Spinal cord (tissue), 10 donors: ENCODE results near the gene SDHA. TPM values are rescaled to one million over a fixed set of nuclear protein-coding genes. Genes with fewer than 3 reads are reported as not detected.
A peak's percentile ranks its signal among the peaks of the same experiment; 100 is the strongest.
"Not testable (repeated sequence)": the region's sequence is repeated elsewhere in the genome, so short reads cannot be mapped to it uniquely, and the experiment has no call there.

ENCODE experiments used
- DNase-seq, 6 donors: peaks; one replicate each; pipeline versions ENCODE4 v3.0.0 to v3.0.0-alpha.2; 2013 to 2015; ENCODE audit warnings: low spot score in 6 of 6, low read depth in 4 of 6
- H3K27ac ChIP-seq: one replicate; pipeline ENCODE4 v1.5.1; 2013; ENCODE audit warnings: low read depth, low read length, control low read depth
- H3K27me3 ChIP-seq: one replicate; pipeline ENCODE4 v1.6.1; 2013; ENCODE audit warnings: low read length; ENCODE audit not compliant: control insufficient read depth, insufficient read depth
- H3K36me3 ChIP-seq: one replicate; pipeline ENCODE4 v1.6.1; 2013; ENCODE audit warnings: low read length; ENCODE audit not compliant: control insufficient read depth, insufficient read depth
- H3K4me1 ChIP-seq: one replicate; pipeline ENCODE4 v1.6.1; 2013; ENCODE audit warnings: low read length; ENCODE audit not compliant: control insufficient read depth, insufficient read depth
- H3K4me3 ChIP-seq: one replicate; pipeline ENCODE4 v1.5.1; 2013; ENCODE audit warnings: low read depth, low read length, control low read depth
- H3K9me3 ChIP-seq: one replicate; pipeline ENCODE4 v1.6.1; 2013; ENCODE audit warnings: low read length; ENCODE audit not compliant: control insufficient read depth, insufficient read depth
- WGBS: methylation state at CpG from one replicate; pipeline ENCODE4 v1.1.5; 2013; ENCODE audit warnings: missing lambda C conversion rate; ENCODE audit not compliant: insufficient coverage; 5-methylcytosine and 5-hydroxymethylcytosine counted together
- polyA plus RNA-seq, 2 donors: library from polyadenylated mRNA; unstranded; fragments of 120-200 nt; gene quantifications; one replicate each; pipeline ENCODE4 v1.2.1, GENCODE V29; 2013; ENCODE audit not compliant: insufficient read length in 2 of 2
- total RNA-seq, 2 donors: library from RNA; depleted of rRNA in 1 of 2; stranded (reverse); fragments of 120-200 nt in 1 of 2; fragments of >200 nt in 1 of 2; gene quantifications; one replicate each; pipeline versions ENCODE4 v1.2.3 to v1.2.4, GENCODE V29; 2013 to 2014
- donor health status: healthy.

SDHA gene
- total and polyA plus RNA-seq, 4 donors = 113 to 166 (median 135) TPM

DNA sequence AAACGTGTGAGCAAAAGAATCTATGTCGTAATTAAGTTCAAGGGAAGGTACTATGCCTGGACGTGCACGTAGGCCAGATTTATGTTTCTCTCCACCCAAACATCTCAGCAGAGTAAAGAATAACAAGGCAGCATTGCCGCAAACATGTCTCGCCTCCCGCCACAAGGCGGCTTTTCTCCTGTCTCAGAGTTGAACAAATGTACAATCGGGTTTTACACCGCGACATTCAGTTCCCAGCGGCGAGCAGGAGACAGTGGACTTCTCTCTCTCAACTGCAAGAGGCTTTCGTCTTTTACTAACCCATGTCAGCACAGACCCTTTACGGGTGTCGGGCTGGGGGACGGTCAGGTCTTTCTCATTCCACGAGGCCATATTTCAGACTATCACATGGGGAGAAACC, 21.1 kb upstream of the SDHA start:
- not testable (repeated sequence) for H3K4me3 ChIP-seq, H3K9me3 ChIP-seq, H3K27ac ChIP-seq, H3K27me3 ChIP-seq
- WGBS = 14% methylated on average over 14 of the region's 18 CpGs
- DNase-seq = peak in 3 of 6 donors; percentile 44 to 89 (median 55)
- peaks cover 38% of the 10 kb centered on the region for H3K36me3 ChIP-seq
- peaks cover 16% of the 10 kb centered on the region for H3K4me1 ChIP-seq

DNA sequence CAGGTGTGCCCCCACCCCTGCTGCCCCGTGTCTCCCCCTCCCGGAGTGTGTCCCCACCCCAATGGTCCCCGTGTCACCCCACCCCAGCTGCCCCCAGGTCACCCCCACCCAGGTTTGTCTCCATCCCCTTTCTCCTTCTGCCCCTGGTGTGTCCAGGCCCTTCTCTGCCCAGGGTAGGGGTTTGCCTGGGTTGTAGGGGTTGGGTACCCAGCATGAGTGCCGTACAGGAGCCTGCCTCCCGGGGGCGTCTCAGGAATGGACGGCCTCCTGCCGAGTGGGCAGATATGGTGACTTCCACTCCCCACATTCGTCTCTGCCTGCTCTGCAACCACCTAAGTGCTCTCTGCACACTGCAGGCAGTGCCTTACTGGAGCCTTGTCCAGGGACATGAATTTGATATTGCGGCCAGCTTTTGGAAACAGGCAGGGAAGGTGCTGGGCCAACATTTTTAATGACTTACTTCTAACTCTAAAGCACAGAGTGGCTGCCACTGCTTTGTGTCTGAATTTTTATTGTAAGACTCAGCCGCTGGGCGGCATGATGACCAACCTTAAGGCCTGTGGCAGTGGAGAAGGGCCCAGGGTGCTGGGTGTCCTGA, 20.1 kb upstream of the SDHA start:
- no peak for DNase-seq
- H3K4me1 ChIP-seq = peaks cover 16% of the 10 kb centered on the region
- peaks cover 41% of the 10 kb centered on the region for H3K36me3 ChIP-seq
- no peak overlapping the region for H3K27ac ChIP-seq
- WGBS = 73% methylated on average over 7 of the region's 12 CpGs
- no peaks in the 10 kb centered on the region for H3K9me3 ChIP-seq
- no peak overlapping the region for H3K4me3 ChIP-seq
- H3K27me3 ChIP-seq = no peaks in the 10 kb centered on the region

DNA sequence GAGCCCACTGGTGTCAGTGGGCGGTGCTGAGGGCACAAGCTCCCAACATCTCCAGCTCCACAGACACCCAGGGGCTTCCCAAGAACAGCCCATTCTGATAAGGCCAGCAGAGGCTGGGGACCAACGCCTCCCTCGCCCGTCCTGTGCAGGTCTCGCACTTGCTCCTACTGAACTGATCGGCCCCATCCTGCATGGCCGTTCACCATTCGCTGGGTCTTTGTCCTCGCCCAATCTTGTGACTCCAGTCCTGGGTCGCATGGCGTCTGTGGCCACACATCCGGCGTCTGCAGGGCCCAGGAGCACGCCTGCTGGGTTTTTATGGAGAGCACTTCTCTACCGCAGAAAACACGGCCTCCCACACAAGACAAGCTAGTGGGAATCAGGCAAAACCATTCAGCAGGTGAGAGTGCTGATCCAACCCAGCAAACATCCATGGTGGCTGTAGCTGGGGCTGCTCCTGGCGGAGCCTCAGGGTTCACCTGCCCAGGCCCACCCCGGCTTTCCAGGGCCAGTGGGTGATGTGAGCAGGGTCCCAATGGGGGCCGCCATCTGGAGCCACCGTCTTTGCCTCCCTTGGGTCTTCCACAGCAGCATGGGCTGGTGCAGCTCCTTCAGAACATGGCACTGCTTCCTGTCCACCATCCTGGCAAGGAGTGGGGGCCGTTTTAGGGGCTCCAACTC, 19.5 kb upstream of the SDHA start:
- Histone ChIP-seq H3K9me3 (no peaks in the 10 kb centered on the region), H3K27me3 (no peaks in the 10 kb centered on the region), H3K4me3 (no peak overlapping the region), H3K27ac (no peak overlapping the region), H3K36me3 (peaks cover 47% of the 10 kb centered on the region), H3K4me1 (peaks cover 16% of the 10 kb centered on the region)
- no peak for DNase-seq
- 96% methylated on average over 21 of the region's 21 CpGs for WGBS

DNA sequence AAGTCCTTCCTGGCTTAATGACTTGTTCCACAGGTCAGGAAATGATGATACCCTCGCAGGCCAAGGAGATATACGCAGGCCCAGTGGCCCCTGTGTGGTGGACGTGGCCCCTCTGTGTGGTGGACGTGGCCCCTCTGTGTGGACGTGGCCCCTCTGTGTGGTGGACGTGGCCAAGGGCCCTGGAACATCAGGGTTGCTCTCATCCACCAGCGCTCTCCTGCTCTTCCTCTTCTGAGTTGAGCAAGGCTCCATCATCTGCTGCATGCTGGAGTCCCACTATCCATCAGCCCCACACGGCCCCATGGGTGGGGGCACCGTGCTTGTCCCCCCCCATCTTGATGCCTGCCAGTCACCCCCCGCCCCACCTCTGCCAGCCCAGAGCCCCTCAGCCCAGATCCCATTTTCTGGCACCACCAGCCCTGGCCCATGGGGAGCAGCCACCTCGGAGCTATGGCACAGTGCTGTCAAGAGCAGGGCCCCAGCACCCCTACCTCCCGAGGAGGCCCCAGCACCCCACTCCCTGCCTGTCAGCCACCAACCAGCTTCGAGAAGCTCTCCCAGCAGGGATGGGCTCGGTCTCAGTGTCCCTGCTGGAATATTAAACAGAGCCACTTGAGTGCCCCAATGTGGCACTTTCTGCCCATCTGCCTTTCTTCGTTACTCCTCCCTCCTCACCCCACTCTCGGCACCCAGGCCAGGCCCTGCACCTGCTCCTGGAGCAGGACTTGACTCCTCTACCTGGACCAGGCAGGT, 18.7 kb upstream of the SDHA start:
- Histone ChIP-seq H3K4me1 (peaks cover 16% of the 10 kb centered on the region), H3K27me3 (no peaks in the 10 kb centered on the region), H3K27ac (no peak overlapping the region), H3K36me3 (peaks cover 54% of the 10 kb centered on the region), H3K4me3 (no peak overlapping the region), H3K9me3 (no peaks in the 10 kb centered on the region)
- WGBS = 89% methylated on average over 15 of the region's 16 CpGs
- no peak for DNase-seq

DNA sequence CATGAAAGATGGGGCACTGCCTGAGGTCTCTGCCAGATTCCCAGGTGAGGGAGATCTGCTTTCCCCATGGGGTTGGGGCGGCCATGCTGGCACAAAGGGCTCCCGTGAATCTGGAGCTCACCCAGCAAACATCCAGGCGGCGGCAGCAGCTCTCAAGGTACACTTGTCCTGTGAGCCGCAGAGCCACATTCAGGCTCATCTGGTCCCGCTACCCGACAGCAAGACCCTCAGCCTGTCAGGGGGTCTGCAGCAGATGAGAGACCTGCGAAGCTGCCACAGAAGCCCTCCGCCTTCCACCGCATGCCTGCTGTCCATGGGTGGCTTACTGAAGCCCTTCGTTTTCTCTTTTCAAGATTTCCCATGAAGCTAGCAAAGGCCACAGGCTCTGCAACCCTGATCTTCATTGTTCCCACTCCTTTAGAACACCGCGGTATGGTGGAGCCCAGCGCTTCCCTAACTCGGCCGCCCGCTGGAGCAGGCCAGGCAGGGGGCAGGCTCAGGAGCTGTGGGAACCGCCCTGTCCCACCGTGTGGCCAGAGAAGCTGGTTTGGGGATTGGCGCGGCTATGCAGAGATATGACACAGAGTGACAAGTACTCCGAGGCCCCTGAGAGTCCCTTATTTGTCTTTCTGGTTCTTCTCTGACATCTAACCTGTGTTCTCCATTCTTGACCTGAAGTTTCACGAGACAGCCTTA, 18.0 kb upstream of the SDHA start:
- 65% methylated on average over 23 of the region's 23 CpGs for WGBS
- Histone ChIP-seq H3K27ac (no peak overlapping the region), H3K9me3 (no peaks in the 10 kb centered on the region), H3K4me3 (no peak overlapping the region), H3K4me1 (peaks cover 16% of the 10 kb centered on the region), H3K27me3 (no peaks in the 10 kb centered on the region), H3K36me3 (peaks cover 51% of the 10 kb centered on the region)
- DNase-seq = no peak

DNA sequence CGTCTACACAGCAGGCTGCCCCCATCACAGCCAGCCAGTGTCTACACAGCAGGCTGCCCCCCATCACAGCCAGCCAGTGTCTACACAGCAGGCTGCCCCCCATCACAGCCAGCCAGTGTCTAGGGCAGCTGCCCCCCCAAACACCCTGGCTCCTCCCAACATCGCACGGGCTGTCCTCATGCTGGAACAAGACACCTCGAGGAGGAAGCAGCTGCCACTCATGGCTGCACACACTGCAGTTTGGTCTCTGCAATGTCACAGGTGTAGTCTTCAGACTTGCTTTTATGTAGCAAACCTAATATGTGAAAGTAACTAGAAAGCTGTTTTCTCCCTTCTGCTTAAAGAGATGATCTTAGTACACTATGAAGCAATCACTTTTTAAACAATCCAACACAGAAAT, 17.1 kb upstream of the SDHA start:
- no peaks in the 10 kb centered on the region for H3K9me3 ChIP-seq
- H3K4me1 ChIP-seq = peaks cover 16% of the 10 kb centered on the region
- H3K4me3 ChIP-seq = no peak overlapping the region
- H3K27ac ChIP-seq = no peak overlapping the region
- H3K36me3 ChIP-seq = peaks cover 56% of the 10 kb centered on the region
- no CpG with 5 or more reads among the region's 4 CpGs for WGBS
- no peaks in the 10 kb centered on the region for H3K27me3 ChIP-seq
- peak in 1 of 6 donors; percentile 3 for DNase-seq

DNA sequence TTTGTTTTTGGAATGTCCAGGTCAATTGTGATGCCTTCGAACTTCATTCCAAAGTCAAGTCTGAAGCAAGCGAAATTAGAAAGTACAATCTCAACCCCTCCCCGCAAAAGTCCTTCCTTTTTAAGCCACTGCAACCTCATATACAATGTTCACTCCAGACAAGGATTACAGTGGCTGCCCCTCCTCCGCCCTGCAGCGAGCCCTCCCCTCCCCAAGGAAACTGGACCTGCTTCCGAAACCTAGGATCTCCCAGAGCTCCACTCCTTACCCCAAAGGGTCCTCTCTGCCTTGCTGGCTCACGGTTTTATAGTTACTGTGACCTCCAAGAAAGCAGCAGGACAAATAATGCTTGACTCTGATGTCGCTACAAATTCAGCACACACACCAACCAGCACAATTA, 16.4 kb upstream of the SDHA start:
- Histone ChIP-seq H3K36me3 (peaks cover 60% of the 10 kb centered on the region), H3K4me3 (no peak overlapping the region), H3K9me3 (no peaks in the 10 kb centered on the region), H3K4me1 (peaks cover 13% of the 10 kb centered on the region), H3K27ac (no peak overlapping the region), H3K27me3 (no peaks in the 10 kb centered on the region)
- DNase-seq = no peak
- WGBS = 84% methylated on average over 8 of the region's 8 CpGs

DNA sequence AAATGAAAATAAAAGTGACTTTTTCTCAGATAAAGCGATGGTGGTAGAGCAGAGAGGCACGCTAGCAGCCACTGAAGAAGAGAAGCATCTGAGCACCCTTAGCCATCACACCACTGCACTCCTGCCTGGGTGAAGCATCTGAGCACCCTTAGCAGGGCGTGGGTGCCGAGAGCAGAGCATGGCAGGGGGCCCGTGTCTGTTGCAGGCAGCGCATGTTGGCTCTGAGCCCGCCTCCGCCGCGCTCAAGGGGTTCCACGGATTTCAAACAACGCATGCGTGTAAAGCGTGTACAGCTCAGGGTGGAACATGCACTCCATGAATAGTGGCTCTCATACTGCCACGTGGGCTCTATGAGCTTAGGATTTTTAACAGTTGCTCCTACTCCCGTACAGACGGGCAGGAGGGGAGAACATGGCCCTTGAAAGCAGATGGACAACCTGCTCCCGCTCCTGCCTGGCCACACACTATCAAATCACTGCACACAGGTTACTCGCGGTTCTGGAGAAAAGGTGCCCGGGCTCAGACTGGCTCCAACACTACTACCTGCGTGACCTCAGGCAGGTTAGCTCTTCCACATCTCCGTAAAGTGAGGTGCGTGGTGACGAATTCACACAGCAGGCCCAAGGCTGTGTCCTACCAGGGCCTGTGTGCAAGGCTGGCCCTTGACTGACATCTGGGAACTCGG, 14.7 kb upstream of the SDHA start:
- no peak overlapping the region for H3K27ac ChIP-seq
- H3K9me3 ChIP-seq = no peaks in the 10 kb centered on the region
- H3K36me3 ChIP-seq = peaks cover 66% of the 10 kb centered on the region
- no peak for DNase-seq
- H3K4me3 ChIP-seq = no peak overlapping the region
- H3K27me3 ChIP-seq = no peaks in the 10 kb centered on the region
- H3K4me1 ChIP-seq = peaks cover 5% of the 10 kb centered on the region
- 95% methylated on average over 26 of the region's 26 CpGs for WGBS

DNA sequence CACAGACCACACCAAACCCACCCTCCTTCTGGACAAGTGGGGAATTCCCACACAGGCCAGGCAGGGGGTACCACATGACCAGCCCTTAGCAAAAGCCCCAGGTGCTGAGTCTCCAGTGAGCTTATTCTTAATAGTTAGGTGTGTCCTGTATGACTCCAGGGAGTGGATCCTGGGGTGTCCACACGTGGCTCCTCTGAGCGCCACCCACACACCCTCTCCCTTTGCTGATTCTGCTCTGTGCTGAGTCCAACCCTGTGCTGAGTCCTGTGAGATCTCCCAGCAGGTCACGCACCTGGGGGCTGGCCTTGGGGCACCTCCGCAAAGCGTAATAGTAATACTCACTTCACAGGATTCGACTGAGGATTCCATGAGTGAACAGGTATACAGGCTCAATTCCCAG, 14.1 kb upstream of the SDHA start:
- peaks cover 8% of the 10 kb centered on the region for H3K4me1 ChIP-seq
- DNase-seq = no peak
- WGBS = 98% methylated on average over 5 of the region's 6 CpGs
- H3K4me3 ChIP-seq = no peak overlapping the region
- H3K9me3 ChIP-seq = no peaks in the 10 kb centered on the region
- peaks cover 63% of the 10 kb centered on the region for H3K36me3 ChIP-seq
- H3K27me3 ChIP-seq = no peaks in the 10 kb centered on the region
- H3K27ac ChIP-seq = no peak overlapping the region
